Stimulated activated CD4-positive, alpha-beta T cell treated with anti-CD3 and anti-CD28 coated beads, Interleukin-4, amount 100 ng/mL, for 24 hours (primary cell): ENCODE results near the gene C4BPB.
A peak's percentile ranks its signal among the peaks of the same experiment; 100 is the strongest.

Experiments used
- DNase-seq: peaks from one replicate; pipeline ENCODE4 v3.0.0-alpha.2; 2020

Gene C4BPB

GRCh38 chr1:207088161-207088560 lies 499 bp upstream of the C4BPB start:
- DNase-seq: no peak

- no peak for DNase-seq
These were observed 1.1 kb downstream of the C4BPB start for GRCh38 chr1:207089627-207090355.

- no peak for DNase-seq
These were observed 2.7 kb downstream of the C4BPB start for GRCh38 chr1:207091200-207091908.

- no peak for DNase-seq
These were observed 5.3 kb downstream of the C4BPB start for GRCh38 chr1:207093944-207094343.

- DNase-seq: peak; percentile 41
These were observed 9.2 kb downstream of the C4BPB start for GRCh38 chr1:207097871-207098324.

GRCh38 chr1:207101720-207102119 lies 13.1 kb downstream of the C4BPB start:
- no peak for DNase-seq

GRCh38 chr1:207102146-207102545 lies 13.5 kb downstream of the C4BPB start:
- DNase-seq: no peak

GRCh38 chr1:207102659-207103058 lies 14.0 kb downstream of the C4BPB start:
- DNase-seq: no peak

GRCh38 chr1:207103892-207104373 lies 15.3 kb downstream of the C4BPB start, which contains the start of gene C4BPA:
Gene C4BPA, plus strand, starts transcription at chr1:207104233. Its CDS starts 8,793 bp downstream, at chr1:207113026.
- DNase-seq: no peak

- DNase-seq: no peak
These were observed 20.3 kb downstream of the C4BPB start for GRCh38 chr1:207109004-207109403.

- no peak for DNase-seq
These were observed 24.1 kb downstream of the C4BPB start for GRCh38 chr1:207112616-207113296.

GRCh38 chr1:207115269-207115668 lies 26.6 kb downstream of the C4BPB start:
- no peak for DNase-seq

- no peak for DNase-seq
These were observed 35.7 kb downstream of the C4BPB start for GRCh38 chr1:207124389-207124788.

GRCh38 chr1:207128336-207128921 lies 39.8 kb downstream of the C4BPB start:
- DNase-seq: no peak

- DNase-seq: no peak
These were observed 40.4 kb downstream of the C4BPB start for GRCh38 chr1:207129053-207129452.

GRCh38 chr1:207130252-207131036 lies 41.8 kb downstream of the C4BPB start:
- DNase-seq: no peak

- no peak for DNase-seq
These were observed 42.5 kb downstream of the C4BPB start for GRCh38 chr1:207131163-207131562.

GRCh38 chr1:207134581-207134980 lies 45.9 kb downstream of the C4BPB start:
- no peak for DNase-seq

GRCh38 chr1:207139616-207140015 lies 51.0 kb downstream of the C4BPB start:
- DNase-seq: no peak

GRCh38 chr1:207140536-207140935 lies 51.9 kb downstream of the C4BPB start:
- no peak for DNase-seq

GRCh38 chr1:207145401-207146058 lies 56.9 kb downstream of the C4BPB start:
- DNase-seq: no peak
